Fibroblast of lung (primary cell): ENCODE measurements around the gene OR6C70. TPM values are rescaled to one million over a fixed set of nuclear protein-coding genes. Genes with fewer than 3 reads are reported as not detected.

ENCODE experiments used
- DNase-seq, 2 donors: peaks; one replicate each; pipeline versions ENCODE4 v3.0.0 to v3.0.0-alpha.2; 2010; ENCODE audit warnings: low read depth in 2 of 2
- H2AFZ ChIP-seq: 2 replicates; pipeline ENCODE4 v1.5.1; 2012; ENCODE audit warnings: low read length, control low read depth, inconsistent platforms
- H3K27ac ChIP-seq: 2 replicates; pipeline ENCODE4 v1.5.1; 2011; ENCODE audit warnings: low read length, control low read depth; ENCODE audit not compliant: insufficient read depth
- H3K27me3 ChIP-seq: 2 replicates; pipeline ENCODE4 v1.5.1; 2011; ENCODE audit warnings: mild to moderate bottlenecking, low read length; ENCODE audit not compliant: control insufficient read depth, insufficient read depth
- H3K36me3 ChIP-seq: 2 replicates; pipeline ENCODE4 v1.5.1; 2011; ENCODE audit warnings: low read length; ENCODE audit not compliant: control insufficient read depth, insufficient read depth
- H3K4me1 ChIP-seq: 2 replicates; pipeline ENCODE4 v1.5.1; 2011; ENCODE audit warnings: low read length; ENCODE audit not compliant: control insufficient read depth, insufficient read depth; ENCODE audit errors: extremely low read depth
- H3K4me2 ChIP-seq: 2 replicates; pipeline ENCODE4 v1.5.1; 2011; ENCODE audit warnings: low read length, control low read depth; ENCODE audit not compliant: insufficient read depth; ENCODE audit errors: extremely low read depth
- H3K4me3 ChIP-seq, 4 experiments: fragments of 200-600 bp in 1 of 4; sonication (generic) in 1 of 4; replicated peaks in 1 of 4; 2 replicates each; pipeline ENCODE4 v1.5.1; 2011 to 2016; ENCODE audit warnings: low read length in 4 of 4, low read depth in 3 of 4, mild to moderate bottlenecking in 3 of 4, control low read depth in 2 of 4, inconsistent platforms in 1 of 4, mixed read lengths in 1 of 4; ENCODE audit not compliant: insufficient read depth in 1 of 4; ENCODE audit errors: control extremely low read depth in 1 of 4
- H3K79me2 ChIP-seq: 2 replicates; pipeline ENCODE4 v1.5.1; 2012; ENCODE audit warnings: mild to moderate bottlenecking, low read length, inconsistent platforms; ENCODE audit not compliant: control insufficient read depth, insufficient read depth
- H3K9ac ChIP-seq: 2 replicates; pipeline ENCODE4 v1.5.1; 2011; ENCODE audit warnings: mild to moderate bottlenecking, low read length, control low read depth; ENCODE audit not compliant: insufficient read depth
- H3K9me3 ChIP-seq: 2 replicates; pipeline ENCODE4 v1.5.1; 2012; ENCODE audit warnings: low read depth, low read length; ENCODE audit not compliant: control insufficient read depth, insufficient read depth
- H4K20me1 ChIP-seq: 2 replicates; pipeline ENCODE4 v1.5.1; 2011; ENCODE audit warnings: low read length; ENCODE audit not compliant: control insufficient read depth, insufficient read depth; ENCODE audit errors: extremely low read depth
- CTCF ChIP-seq, 2 donors: IDR thresholded peaks in 1 of 2; conservative IDR thresholded peaks in 1 of 2; 1 replicate in 1 of 2; 2 replicates in 1 of 2; pipeline ENCODE4 v1.5.1; 2011 to 2012; ENCODE audit warnings: low read length in 2 of 2, control low read depth in 1 of 2, inconsistent platforms in 1 of 2, low read depth in 1 of 2, mild to moderate bottlenecking in 1 of 2
- EZH2 ChIP-seq: IDR thresholded peaks from 2 replicates; pipeline ENCODE4 v1.5.1; 2012; ENCODE audit warnings: low read length, control low read depth, mild to moderate bottlenecking; ENCODE audit errors: missing control alignments
- polyA plus RNA-seq, 2 donors: library from polyadenylated mRNA; depleted of rRNA in 1 of 2; stranded (reverse) in 1 of 2; unstranded in 1 of 2; fragments of >200 nt; gene quantifications; 2 replicates each; pipeline ENCODE4 v1.2.1, GENCODE V29; 2011 to 2012; ENCODE audit warnings: missing spikeins in 1 of 2
- total RNA-seq: library from RNA; depleted of rRNA; stranded (reverse); fragments of >200 nt; gene quantifications from 2 replicates; pipeline ENCODE4 v1.2.1, GENCODE V29; 2014

OR6C70 gene
- total and polyA plus RNA-seq, 2 donors (not counting 1 experiment from before 2014, with no cell fraction given): not detected

- TF ChIP-seq CTCF (conservative IDR thresholded peaks at IDR 0.05 in 1 of 2, IDR thresholded peaks at IDR 0.05 in 1 of 2; ENCODE audit: low read depth in 1 of 2, low read length in 2 of 2): no peak
- TF ChIP-seq EZH2: no peak
- H3K4me2 ChIP-seq: no peak within 1 kb of the TSS
- no peaks in the 10 kb centered on the region for H3K27me3 ChIP-seq
- no peak within 1 kb of the TSS for H3K27ac ChIP-seq
- H3K9me3 ChIP-seq: no peaks in the 10 kb centered on the region
- H3K4me1 ChIP-seq: no peaks in the 10 kb centered on the region
- no peaks in the 10 kb centered on the region for H3K79me2 ChIP-seq
- no peaks in the 10 kb centered on the region for H4K20me1 ChIP-seq
- H3K36me3 ChIP-seq: no peaks in the 10 kb centered on the region
- H2AFZ ChIP-seq: no peak within 1 kb of the TSS
- H3K4me3 ChIP-seq: no peak within 1 kb of the TSS
- no peak for DNase-seq
- no peak within 1 kb of the TSS for H3K9ac ChIP-seq
These were observed 44.0 kb downstream of the OR6C70 start, which contains the start of gene OR6C76 for GRCh38 chr12:55425954-55426353. TSS of gene OR6C76 (plus strand) at chr12:55426254. CDS start at chr12:55426254, 0 bp downstream.

GRCh38 chr12:55420307-55420962 is 49.5 kb downstream of the OR6C70 start:
- H3K4me3 ChIP-seq: no peak overlapping the region
- H3K4me2 ChIP-seq: no peak overlapping the region
- H3K9me3 ChIP-seq: no peaks in the 10 kb centered on the region
- no peaks in the 10 kb centered on the region for H3K79me2 ChIP-seq
- no peaks in the 10 kb centered on the region for H3K36me3 ChIP-seq
- H3K27me3 ChIP-seq: no peaks in the 10 kb centered on the region
- DNase-seq: no peak
- H3K27ac ChIP-seq: no peak overlapping the region
- no peak overlapping the region for H2AFZ ChIP-seq
- no peak overlapping the region for H3K9ac ChIP-seq
- no peak for TF ChIP-seq EZH2
- no peak for TF ChIP-seq CTCF (conservative IDR thresholded peaks at IDR 0.05 in 1 of 2, IDR thresholded peaks at IDR 0.05 in 1 of 2; ENCODE audit: low read depth in 1 of 2, low read length in 2 of 2)
- no peaks in the 10 kb centered on the region for H4K20me1 ChIP-seq
- H3K4me1 ChIP-seq: no peaks in the 10 kb centered on the region

Other genes starting within 250 kb of the OR6C70 start
- gene OR10A7, start 249.1 kb downstream of the OR6C70 start, total RNA-seq: not detected in 2 replicates
- gene OR10A7, start 249.1 kb downstream of the OR6C70 start, polyA plus RNA-seq: not detected in 2 replicates
- gene OR6C74, start 225.5 kb downstream of the OR6C70 start, total RNA-seq: not detected in 2 replicates
- gene OR6C74, start 225.5 kb downstream of the OR6C70 start, polyA plus RNA-seq: not detected in 2 replicates
- gene OR6C6, start 173.6 kb downstream of the OR6C70 start, total RNA-seq: not detected in 2 replicates
- gene OR6C6, start 173.6 kb downstream of the OR6C70 start, polyA plus RNA-seq: not detected in 2 replicates
- not detected in 2 replicates for gene OR6C1, start 155.8 kb downstream of the OR6C70 start, total RNA-seq
- gene OR6C1, start 155.8 kb downstream of the OR6C70 start, polyA plus RNA-seq: not detected in 2 replicates
- gene OR6C3, start 139.4 kb downstream of the OR6C70 start, total RNA-seq: not detected in 2 replicates
- not detected in 2 replicates for gene OR6C3, start 139.4 kb downstream of the OR6C70 start, polyA plus RNA-seq
- gene OR6C75, start 107.2 kb downstream of the OR6C70 start, total RNA-seq: not detected in 2 replicates
- not detected in 2 replicates for gene OR6C75, start 107.2 kb downstream of the OR6C70 start, polyA plus RNA-seq
- not detected in 2 replicates for gene OR6C65, start 69.6 kb downstream of the OR6C70 start, total RNA-seq
- gene OR6C65, start 69.6 kb downstream of the OR6C70 start, polyA plus RNA-seq: not detected in 2 replicates
- gene OR6C76, start 43.9 kb downstream of the OR6C70 start, total RNA-seq: not detected in 2 replicates
- gene OR6C76, start 43.9 kb downstream of the OR6C70 start, polyA plus RNA-seq: not detected in 2 replicates
- gene OR6C2, start 26.1 kb downstream of the OR6C70 start, total RNA-seq: not detected in 2 replicates
- gene OR6C2, start 26.1 kb downstream of the OR6C70 start, polyA plus RNA-seq: not detected in 2 replicates
- gene OR6C68, start 22.2 kb upstream of the OR6C70 start, total RNA-seq: not detected in 2 replicates
- not detected in 2 replicates for gene OR6C68, start 22.2 kb upstream of the OR6C70 start, polyA plus RNA-seq
- under 0.01 TPM in 1 of 2 replicates, not detected in the other for gene OR6C4, start 79.5 kb upstream of the OR6C70 start, total RNA-seq
- not detected in 2 replicates for gene OR6C4, start 79.5 kb upstream of the OR6C70 start, polyA plus RNA-seq
- not detected in 2 replicates for gene OR2AP1, start 102.3 kb upstream of the OR6C70 start, total RNA-seq
- gene OR2AP1, start 102.3 kb upstream of the OR6C70 start, polyA plus RNA-seq: not detected in 2 replicates
- gene OR10P1, start 166.8 kb upstream of the OR6C70 start, total RNA-seq: not detected in 2 replicates
- gene OR10P1, start 166.8 kb upstream of the OR6C70 start, polyA plus RNA-seq: not detected in 2 replicates
- gene ITGA7, start 237.8 kb upstream of the OR6C70 start, total RNA-seq: 40.3 and 130 TPM in 2 replicates
- gene ITGA7, start 237.8 kb upstream of the OR6C70 start, polyA plus RNA-seq: 42.7 and 46.4 TPM in 2 replicates
- 90.9 and 103 TPM in 2 replicates for gene BLOC1S1, start 245.9 kb upstream of the OR6C70 start, total RNA-seq
- gene BLOC1S1, start 245.9 kb upstream of the OR6C70 start, polyA plus RNA-seq: 163 and 240 TPM in 2 replicates